Bone marrow (tissue), 2 donors: Measurements from ENCODE around the gene TASP1.

ENCODE experiments used
- DNase-seq, 2 donors: peaks; one replicate each; lab custom pipeline; 2025; lab: John Stamatoyannopoulos, UW

Gene TASP1

GRCh38 chr20:13348311-13349234 lies 290.2 kb downstream of the TASP1 start:
- DNase-seq: no peak

GRCh38 chr20:13344671-13345070 lies 294.1 kb downstream of the TASP1 start:
- DNase-seq: no peak

- no peak for DNase-seq
These were observed 296.1 kb downstream of the TASP1 start for GRCh38 chr20:13342469-13343242.

- DNase-seq: no peak
These were observed 296.9 kb downstream of the TASP1 start for GRCh38 chr20:13341737-13342393.

- no peak for DNase-seq
These were observed 298.6 kb downstream of the TASP1 start for GRCh38 chr20:13340088-13340487.
